ENCODE measurements around the gene SLC8A1.

DNA sequence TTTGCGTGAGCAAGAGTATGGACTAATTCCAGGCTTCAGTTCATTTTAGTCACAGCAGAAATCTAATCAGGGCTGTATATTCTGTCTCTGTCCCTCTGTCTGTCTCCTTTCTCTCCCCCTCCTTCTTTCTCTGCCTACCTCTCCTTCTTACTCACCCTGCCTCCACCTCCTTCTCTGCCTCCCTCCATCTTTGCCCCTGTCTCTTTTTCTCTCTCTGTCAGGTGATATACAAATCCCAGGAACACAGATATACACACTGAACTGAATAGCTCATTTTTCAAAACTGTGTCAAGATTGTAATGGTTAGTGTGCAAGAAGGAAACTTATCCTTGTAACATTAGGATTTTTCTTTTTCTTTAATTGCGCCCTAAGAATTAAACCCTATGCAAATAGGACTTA lies 32.5 kb downstream of the SLC8A1 start:
- TF ChIP-seq, protein P1, sequence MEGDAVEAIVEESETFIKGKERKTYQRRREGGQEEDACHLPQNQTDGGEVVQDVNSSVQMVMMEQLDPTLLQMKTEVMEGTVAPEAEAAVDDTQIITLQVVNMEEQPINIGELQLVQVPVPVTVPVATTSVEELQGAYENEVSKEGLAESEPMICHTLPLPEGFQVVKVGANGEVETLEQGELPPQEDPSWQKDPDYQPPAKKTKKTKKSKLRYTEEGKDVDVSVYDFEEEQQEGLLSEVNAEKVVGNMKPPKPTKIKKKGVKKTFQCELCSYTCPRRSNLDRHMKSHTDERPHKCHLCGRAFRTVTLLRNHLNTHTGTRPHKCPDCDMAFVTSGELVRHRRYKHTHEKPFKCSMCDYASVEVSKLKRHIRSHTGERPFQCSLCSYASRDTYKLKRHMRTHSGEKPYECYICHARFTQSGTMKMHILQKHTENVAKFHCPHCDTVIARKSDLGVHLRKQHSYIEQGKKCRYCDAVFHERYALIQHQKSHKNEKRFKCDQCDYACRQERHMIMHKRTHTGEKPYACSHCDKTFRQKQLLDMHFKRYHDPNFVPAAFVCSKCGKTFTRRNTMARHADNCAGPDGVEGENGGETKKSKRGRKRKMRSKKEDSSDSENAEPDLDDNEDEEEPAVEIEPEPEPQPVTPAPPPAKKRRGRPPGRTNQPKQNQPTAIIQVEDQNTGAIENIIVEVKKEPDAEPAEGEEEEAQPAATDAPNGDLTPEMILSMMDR (conservative IDR thresholded peaks at IDR 0.05 in 1 of 2, IDR thresholded peaks at IDR 0.05 in 1 of 2; ENCODE audit: low read depth in 1 of 2, low read length in 2 of 2) = no peak
- no peak for TF ChIP-seq EZH2 (IDR thresholded peaks at IDR 0.05; ENCODE audit: low read length, missing control alignments)
